ENCODE measurements around the gene SEC62.

SEC62 gene

DNA sequence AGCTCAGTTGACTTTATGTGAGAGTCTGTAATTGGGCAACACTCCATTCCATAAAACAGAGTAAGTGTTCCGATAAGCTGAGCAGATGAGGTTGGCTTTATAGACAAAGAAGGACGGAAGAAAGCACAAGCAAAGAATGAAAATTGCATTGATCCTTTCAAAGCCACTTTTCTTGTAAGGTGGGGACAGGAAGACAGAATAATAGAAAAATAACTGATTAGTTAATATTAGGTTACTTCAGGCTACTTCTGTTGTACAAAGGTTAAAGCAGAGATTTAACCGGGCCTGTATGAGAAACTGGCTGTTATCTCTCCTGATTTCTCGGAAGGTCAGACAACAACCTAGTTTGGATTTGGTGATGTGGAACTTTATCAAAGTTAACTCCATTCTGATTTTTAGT, 55.7 kb downstream of the SEC62 start:
- FAIRE-seq, result no peak

DNA sequence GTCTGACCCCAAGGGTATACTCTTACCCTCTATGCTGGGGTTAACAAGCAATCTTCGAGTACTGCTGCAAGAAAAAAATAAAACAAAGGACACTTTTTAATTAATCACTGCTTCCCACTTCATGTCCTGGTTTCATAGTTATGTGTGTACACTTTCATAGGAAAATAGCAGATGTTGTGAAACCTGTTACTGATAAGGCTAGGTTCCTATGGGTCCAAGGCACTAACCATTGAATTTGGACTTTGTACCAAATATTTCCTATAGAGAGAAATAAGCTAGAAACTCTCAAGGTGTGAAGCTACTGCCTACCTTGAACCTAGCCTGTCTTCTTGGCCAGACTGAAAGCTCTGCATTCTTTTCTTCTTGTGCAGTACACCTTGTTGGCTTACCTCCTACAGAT, 56.6 kb downstream of the SEC62 start:
- FAIRE-seq, result no peak

DNA sequence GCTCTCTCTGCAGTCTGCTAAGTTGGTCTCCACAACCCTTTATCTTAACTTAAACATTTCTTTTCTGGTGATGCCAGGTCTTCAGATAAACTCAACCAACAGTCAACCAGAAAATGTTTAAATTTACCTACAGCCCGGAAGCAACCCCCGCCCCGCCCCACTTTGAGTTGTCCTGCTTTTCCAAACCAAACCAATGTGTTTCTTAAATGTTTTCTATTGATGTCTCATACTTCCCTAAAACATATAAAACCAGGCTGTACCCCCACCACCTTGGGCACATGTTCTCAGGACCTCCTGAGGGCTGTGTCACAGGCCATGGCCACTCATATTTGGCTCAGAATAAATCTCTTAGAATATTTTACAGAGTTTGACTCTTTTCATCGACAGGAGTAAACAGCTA, 58.0 kb downstream of the SEC62 start:
- FAIRE-seq, result no peak

DNA sequence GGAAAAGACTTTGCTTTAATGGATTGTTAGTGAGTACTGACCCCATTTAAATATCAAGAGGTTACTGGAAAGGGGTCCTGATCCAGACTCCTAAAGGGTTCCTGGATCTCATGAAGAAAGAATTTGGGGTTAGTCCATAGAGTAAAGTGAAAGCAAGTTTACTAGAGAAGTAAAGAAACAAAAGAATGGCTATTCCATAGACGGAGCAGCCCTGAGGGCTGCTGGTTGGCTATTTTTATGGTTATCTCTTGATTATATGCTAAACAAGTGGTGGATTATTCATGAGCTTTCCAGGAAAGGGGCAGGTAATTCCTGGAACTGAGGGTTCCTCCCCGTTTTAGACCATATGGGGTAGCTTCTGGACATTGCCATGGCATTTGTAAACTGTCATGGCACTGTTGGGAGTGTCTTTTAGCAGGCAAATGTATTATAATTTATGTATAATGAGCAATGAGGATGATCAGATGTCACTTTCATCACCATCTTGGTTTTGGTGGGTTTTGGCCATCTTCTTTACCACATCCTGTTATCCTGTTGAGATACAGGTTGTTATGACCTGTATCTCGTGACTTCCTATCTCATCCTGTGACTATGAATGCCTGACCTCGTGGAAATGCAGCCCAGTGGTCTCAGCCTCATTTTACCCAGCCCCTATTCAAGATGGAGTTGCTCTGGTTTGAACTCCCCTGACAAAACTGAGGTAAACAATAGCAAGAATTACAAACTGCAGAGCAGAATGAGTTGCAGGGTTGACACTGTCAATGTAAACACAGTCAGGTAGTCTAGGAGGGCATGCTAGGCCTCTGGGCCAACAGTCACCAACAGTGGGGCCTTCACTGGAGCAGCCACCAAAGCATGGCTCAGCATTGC, 60.9 kb downstream of the SEC62 start:
- FAIRE-seq, result no peak

DNA sequence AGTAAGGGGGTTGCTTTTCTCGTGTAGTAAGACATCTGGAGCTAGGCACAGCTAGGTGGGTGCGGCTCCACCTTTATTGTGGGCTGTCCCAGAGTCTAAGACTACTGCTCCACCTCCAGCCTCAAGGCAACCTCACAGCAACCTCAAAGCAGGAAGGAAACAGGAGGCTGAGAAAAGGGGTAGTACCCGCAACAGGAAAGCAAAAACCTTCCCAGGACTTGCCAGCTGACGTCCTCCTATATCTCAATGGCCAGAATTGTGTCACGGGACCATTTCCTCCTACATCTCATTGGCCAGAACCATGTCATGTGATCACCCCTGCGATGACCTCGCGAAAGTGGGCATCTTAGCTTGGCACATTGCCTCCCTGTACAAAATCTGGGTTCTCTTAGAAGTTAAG, 66.9 kb downstream of the SEC62 start:
- FAIRE-seq, result no peak

DNA sequence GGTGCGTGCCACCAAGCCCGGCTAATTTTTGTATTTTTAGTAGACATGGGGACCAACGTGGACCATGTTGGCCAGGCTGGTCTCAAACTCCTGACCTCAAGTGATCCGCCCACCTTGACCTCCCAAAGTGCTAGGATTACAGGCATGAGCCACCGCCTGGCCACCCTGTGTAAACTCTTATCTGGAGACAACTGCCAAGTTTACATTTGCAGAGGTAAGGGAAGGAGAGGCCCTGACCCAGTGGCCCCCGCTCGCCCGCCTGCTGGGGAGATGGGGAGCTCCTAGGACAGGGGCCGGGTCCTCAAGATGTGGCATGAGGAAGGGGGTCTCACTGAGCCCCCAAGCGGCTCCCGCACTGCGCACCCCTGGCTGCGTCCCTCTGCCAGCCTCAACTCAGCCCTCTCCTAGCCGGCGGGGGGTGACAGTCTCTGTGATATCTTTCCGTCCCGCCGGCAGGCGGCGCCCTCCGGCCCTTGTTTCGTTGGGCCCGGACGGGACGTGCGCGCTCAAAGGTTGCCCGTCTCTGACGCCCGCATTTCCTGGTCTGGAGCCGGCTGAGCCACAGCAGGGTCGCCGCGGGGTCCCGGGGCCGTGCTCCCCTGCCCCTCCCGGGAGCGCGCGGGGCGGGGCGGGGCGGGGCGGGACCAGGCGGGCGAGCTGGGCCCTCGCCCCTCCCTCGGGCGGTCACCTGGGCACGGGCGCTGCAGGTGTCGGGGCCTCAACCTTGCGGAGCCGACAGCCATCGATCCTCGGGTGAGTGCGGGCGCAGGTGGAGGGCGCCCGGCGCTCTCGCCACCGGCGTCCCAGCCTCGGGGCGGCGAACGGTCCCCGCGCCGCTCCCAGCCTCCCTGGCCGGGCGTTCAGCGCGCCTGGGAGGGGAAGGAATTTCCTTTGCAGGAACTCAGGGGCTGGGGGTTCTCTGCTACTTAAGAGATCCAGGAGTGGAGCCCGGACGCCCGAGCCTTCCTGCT, 71.1 kb downstream of the SEC62 start, which contains the start of gene GPR160:
GPR160 (plus strand) TSS at position 533 of the 971 bp plus-strand sequence. CDS start 45,978 bp downstream, outside the sequence.
- FAIRE-seq, result no peak

DNA sequence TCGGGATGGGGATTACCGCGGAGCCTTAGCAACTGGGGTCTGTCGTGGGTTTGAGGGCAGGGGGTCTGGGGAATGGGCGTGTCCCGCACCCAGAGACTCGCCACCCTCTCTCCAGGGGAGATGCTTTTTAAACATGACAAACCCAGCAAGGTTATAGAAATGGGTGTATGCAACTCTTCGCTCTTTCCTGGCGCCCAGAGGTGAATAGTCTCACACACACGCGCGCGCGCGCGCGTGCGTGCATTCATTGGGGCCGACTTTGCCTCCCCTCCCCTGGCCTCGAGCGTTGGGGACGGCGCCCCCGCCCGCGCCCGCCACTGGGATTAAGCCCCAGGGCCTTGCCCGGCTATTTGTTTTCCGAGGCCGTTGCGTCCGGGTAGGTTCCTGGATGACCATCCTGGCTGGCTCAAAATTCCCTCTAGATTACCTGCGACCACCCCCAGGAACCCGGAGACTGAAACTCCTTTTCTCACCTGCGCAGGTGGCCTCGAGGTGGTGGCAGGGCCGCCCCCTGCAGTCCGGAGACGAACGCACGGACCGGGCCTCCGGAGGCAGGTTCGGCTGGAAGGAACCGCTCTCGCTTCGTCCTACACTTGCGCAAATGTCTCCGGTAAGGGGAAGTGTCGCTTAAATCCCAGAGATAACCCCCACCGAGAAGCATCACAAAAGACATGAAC, 72.0 kb downstream of the SEC62 start:
- no peak for FAIRE-seq

DNA sequence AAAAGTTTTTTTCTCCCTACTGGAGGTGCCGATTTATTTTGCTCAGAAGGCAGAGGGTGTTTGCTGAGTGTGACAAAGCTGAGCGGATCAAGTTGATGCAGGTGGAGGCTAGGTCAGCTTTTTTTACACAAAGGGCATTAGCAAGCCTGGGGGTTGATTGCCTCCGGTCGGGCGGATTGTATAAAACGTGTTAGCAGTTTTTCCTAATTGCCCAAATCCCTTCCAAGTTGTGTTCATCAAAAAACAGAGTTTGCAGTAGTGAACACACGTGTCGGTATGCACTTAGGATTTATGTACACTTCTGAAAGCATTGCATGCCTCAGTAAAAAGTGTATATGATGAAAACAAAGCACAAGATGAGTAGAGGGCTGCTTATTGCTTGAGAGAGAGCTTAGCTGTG, 73.8 kb downstream of the SEC62 start:
- no peak for FAIRE-seq

DNA sequence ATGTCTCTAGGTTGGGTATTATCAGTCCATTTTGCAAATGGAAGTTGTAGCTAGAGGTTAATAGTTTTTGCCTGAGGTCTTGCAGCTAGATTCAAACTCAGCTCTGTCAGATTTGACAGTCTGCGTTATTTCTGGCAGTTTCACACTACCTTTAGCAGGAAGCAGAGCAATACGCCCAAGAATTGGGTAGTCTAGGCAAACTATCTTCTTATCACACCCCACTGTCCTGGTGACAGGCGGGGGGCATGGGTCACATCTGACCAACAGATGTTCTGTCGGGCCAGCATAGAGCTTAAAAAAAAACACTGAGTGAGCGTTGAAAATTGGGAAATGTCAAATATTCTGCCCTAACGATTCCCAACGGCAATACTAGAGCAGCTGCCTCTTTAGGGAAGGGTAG, 76.9 kb downstream of the SEC62 start:
- no peak for FAIRE-seq

DNA sequence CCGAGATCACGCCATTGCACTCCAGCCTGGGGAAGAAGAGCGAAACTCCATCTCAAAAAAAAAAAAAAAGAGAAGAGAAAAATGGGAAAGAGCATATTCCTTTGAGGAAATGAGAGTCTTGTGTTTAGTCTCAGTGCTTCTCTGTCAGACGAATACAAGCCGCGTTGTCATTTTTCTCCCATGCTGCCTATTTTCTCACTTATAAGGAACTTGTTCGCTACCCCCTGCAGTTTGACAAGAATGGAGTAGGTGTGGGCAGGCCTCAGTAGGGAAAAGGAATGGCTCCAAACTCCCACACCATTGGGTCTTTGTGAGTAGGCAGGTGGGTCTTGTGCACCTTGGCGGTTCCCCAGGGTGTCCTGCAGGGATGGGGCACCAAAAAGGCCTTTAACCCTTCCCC, 77.7 kb downstream of the SEC62 start:
- FAIRE-seq, result no peak

DNA sequence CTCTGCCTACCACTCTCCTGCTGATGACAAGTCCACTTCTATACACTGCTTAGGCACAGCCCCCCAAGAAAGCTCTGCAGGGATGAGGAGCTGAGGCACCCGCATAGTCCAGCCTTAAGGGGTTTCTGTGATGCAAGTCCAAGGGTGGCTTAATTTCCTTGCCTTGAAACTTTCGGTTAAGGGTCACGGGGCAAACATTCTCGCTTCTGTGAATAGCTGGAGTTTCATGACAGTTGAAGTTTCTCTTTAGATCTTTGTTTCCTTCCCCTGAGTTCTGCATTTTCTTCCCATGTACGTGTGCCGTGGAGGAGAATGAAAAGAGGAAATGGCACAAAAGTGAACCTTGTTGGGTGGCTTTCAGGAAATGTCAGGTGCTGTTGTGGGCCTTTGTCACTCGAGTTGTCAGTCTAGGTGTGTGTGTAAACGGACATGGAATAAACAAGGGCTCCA, 78.2 kb downstream of the SEC62 start:
- no peak for FAIRE-seq

DNA sequence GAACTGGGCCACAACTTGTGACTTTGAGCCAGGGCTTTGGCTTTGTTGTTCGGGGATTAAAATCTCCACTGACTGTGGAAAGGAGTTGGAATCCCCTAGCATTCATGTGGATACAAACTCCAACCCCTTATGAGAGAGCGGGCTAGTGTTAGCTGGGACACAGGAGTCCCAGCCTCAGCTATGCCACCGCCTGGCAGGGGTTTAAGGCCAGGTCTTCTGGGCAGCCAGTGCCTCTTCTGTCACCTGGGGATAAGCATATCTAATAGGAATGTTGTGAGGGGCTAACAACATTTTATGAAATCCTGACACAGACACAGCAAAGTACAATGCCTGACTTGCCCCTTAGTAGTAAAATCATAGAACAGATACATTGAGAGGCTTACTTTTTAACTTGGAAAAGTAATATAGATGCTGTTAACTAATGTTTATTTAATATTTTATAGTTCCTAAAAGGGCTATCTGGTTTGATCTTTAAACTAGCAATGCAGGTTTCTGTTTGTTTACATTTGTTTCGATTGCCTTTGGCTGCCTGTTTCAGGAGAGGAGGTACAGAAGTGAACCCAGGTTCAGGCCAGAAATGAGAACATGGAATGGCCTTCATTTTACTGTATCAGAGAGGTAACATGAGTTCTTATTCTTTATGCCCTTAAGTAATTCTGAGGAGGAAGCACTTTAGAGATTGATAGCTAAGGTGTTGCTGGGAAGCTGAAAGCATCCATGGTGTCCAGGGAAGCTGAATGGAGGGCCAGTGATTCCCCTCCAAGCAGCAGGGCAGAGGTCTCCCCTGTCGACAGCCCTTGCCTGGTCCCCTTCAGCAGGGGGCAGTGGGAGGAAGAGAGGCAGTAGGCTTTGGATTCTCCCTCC, 79.9 kb downstream of the SEC62 start:
- FAIRE-seq, result no peak

DNA sequence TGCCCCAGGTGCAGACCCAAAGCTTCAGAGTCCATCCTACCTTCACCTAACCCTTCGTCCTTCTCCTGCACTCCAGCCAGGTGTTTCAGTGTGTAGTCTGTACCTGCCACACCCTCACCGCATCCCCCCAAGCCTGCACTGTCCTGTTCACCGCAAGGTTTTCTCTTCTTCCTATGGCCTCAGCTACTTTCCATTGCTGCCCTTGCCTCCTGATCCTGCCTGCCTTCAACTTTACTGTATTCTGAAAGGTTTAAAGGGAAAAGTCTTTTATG, 80.5 kb downstream of the SEC62 start:
- FAIRE-seq, result no peak

All from endometrium (tissue), 2 donors.